SJCRH30 (cell line): Measurements from ENCODE around the gene PKIG. TPM values are rescaled to one million over a fixed set of nuclear protein-coding genes. Genes with fewer than 3 reads are reported as not detected.
A peak's percentile ranks its signal among the peaks of the same experiment; 100 is the strongest.
"Not testable (repeated sequence)": the region's sequence is repeated elsewhere in the genome, so short reads cannot be mapped to it uniquely, and the experiment has no call there.

Experiments
- DNase-seq, 2 experiments: peaks; one replicate each; pipeline ENCODE4 v3.0.0-alpha.2; 2015 to 2020
- H3K27ac ChIP-seq: fragments of 250-450 bp; sonication (Bioruptor Pico); 2 replicates; pipeline ENCODE4 v1.5.1; 2020; ENCODE audit warnings: mild to moderate bottlenecking, moderate library complexity
- H3K27me3 ChIP-seq: fragments of 250-450 bp; sonication (Bioruptor Pico); 2 replicates; pipeline ENCODE4 v1.5.1; 2020; ENCODE audit warnings: mild to moderate bottlenecking, moderate library complexity
- H3K36me3 ChIP-seq: fragments of 250-450 bp; sonication (Bioruptor Pico); 2 replicates; pipeline ENCODE4 v1.5.1; 2020; ENCODE audit warnings: mild to moderate bottlenecking, moderate library complexity
- H3K4me1 ChIP-seq: fragments of 250-450 bp; sonication (Bioruptor Pico); 2 replicates; pipeline ENCODE4 v1.5.1; 2020; ENCODE audit warnings: mild to moderate bottlenecking, moderate library complexity
- H3K4me3 ChIP-seq: fragments of 250-450 bp; sonication (Bioruptor Pico); 2 replicates; pipeline ENCODE4 v1.5.1; 2020; ENCODE audit warnings: mild to moderate bottlenecking, moderate library complexity
- H3K9me3 ChIP-seq: fragments of 250-450 bp; sonication (Bioruptor Pico); replicated peaks from 2 replicates; pipeline ENCODE4 v1.5.1; 2020; ENCODE audit warnings: mild to moderate bottlenecking, moderate library complexity
- total RNA-seq: library from RNA; depleted of rRNA; stranded (reverse); fragments of >200 nt; shearing (Covaris generic); gene quantifications from 2 replicates; pipeline ENCODE4 v1.2.3, GENCODE V29; 2014; rRNA removed

The PKIG gene
- total RNA-seq, 1 experiment from 2014 or later = 10.1 TPM

- Histone ChIP-seq H3K9me3 (peaks cover 2% of the 10 kb centered on the region; the same call in 1 of the 2 replicates), H3K4me3 (peak within 1 kb of the TSS; percentile 69), H3K36me3 (no peaks in the 10 kb centered on the region), H3K4me1 (peaks cover 3% of the 10 kb centered on the region; the same call in 1 of the 2 replicates), H3K27ac (no peak within 1 kb of the TSS), H3K27me3 (no peaks in the 10 kb centered on the region; the same call in 1 of the 2 replicates)
- DNase-seq = peak; percentile 60 to 76
Measured at GRCh38 chr20:44651684-44652423, 69.5 kb downstream of the PKIG start, which contains the start of gene ADA. Gene ADA (minus strand): TSS chr20:44651699. CDS start chr20:44651607, 92 bp downstream.

GRCh38 chr20:44653546-44653945, 71.2 kb downstream of the PKIG start:
- Histone ChIP-seq H3K36me3 (no peaks in the 10 kb centered on the region), H3K27me3 (no peaks in the 10 kb centered on the region; the same call in 1 of the 2 replicates), H3K4me1 (peaks cover 3% of the 10 kb centered on the region; the same call in 1 of the 2 replicates), H3K27ac (no peak overlapping the region), H3K4me3 (no peak overlapping the region), H3K9me3 (peaks cover 2% of the 10 kb centered on the region)
- no peak for DNase-seq

- H3K4me1 ChIP-seq, H3K9me3 ChIP-seq, H3K27ac ChIP-seq, H3K36me3 ChIP-seq, DNase-seq, H3K4me3 ChIP-seq, H3K27me3 ChIP-seq: not testable (repeated sequence)
Measured at GRCh38 chr20:44654210-44654609, 71.8 kb downstream of the PKIG start.

- no peak for DNase-seq
- H3K4me3 ChIP-seq = no peak overlapping the region
- H3K4me1 ChIP-seq = peaks cover 10% of the 10 kb centered on the region
- peaks cover 2% of the 10 kb centered on the region for H3K9me3 ChIP-seq
- H3K27ac ChIP-seq = no peak overlapping the region
- no peaks in the 10 kb centered on the region; the same call in 1 of the 2 replicates for H3K27me3 ChIP-seq
- H3K36me3 ChIP-seq = no peaks in the 10 kb centered on the region
Measured at GRCh38 chr20:44656448-44656847, 74.1 kb downstream of the PKIG start.

- Histone ChIP-seq H3K27ac (no peak overlapping the region), H3K36me3 (no peaks in the 10 kb centered on the region), H3K9me3 (peaks cover 2% of the 10 kb centered on the region), H3K27me3 (no peaks in the 10 kb centered on the region; the same call in 1 of the 2 replicates), H3K4me3 (no peak overlapping the region), H3K4me1 (peaks cover 6% of the 10 kb centered on the region)
- no peak for DNase-seq
Measured at GRCh38 chr20:44657875-44658274, 75.5 kb downstream of the PKIG start.

- peaks cover 6% of the 10 kb centered on the region for H3K4me1 ChIP-seq
- no peak for DNase-seq
- H3K9me3 ChIP-seq = peaks cover 2% of the 10 kb centered on the region
- no peaks in the 10 kb centered on the region; the same call in 1 of the 2 replicates for H3K27me3 ChIP-seq
- H3K36me3 ChIP-seq = no peaks in the 10 kb centered on the region
- H3K4me3 ChIP-seq = no peak overlapping the region
- no peak overlapping the region for H3K27ac ChIP-seq
Measured at GRCh38 chr20:44658810-44659209, 76.4 kb downstream of the PKIG start.

GRCh38 chr20:44659931-44660330, 77.6 kb downstream of the PKIG start:
- no peak for DNase-seq
- Histone ChIP-seq H3K4me1 (peaks cover 6% of the 10 kb centered on the region), H3K36me3 (no peaks in the 10 kb centered on the region), H3K9me3 (no peaks in the 10 kb centered on the region; the same call in 1 of the 2 replicates), H3K27me3 (no peaks in the 10 kb centered on the region; the same call in 1 of the 2 replicates), H3K4me3 (no peak overlapping the region), H3K27ac (no peak overlapping the region)

GRCh38 chr20:44660581-44660980, 78.2 kb downstream of the PKIG start:
- Histone ChIP-seq H3K27ac (no peak overlapping the region), H3K9me3 (no peaks in the 10 kb centered on the region; the same call in 1 of the 2 replicates), H3K27me3 (no peaks in the 10 kb centered on the region), H3K4me1 (peaks cover 6% of the 10 kb centered on the region), H3K36me3 (no peaks in the 10 kb centered on the region), H3K4me3 (no peak overlapping the region)
- DNase-seq = no peak

- Histone ChIP-seq H3K4me1 (peaks cover 6% of the 10 kb centered on the region), H3K9me3 (no peaks in the 10 kb centered on the region; the same call in 1 of the 2 replicates), H3K4me3 (no peak overlapping the region), H3K36me3 (no peaks in the 10 kb centered on the region), H3K27me3 (no peaks in the 10 kb centered on the region), H3K27ac (no peak overlapping the region)
- no peak for DNase-seq
Measured at GRCh38 chr20:44662261-44662660, 79.9 kb downstream of the PKIG start.

- H3K9me3 ChIP-seq = no peaks in the 10 kb centered on the region
- H3K27ac ChIP-seq = no peak overlapping the region
- H3K4me1 ChIP-seq = peaks cover 6% of the 10 kb centered on the region
- no peaks in the 10 kb centered on the region for H3K36me3 ChIP-seq
- H3K27me3 ChIP-seq = no peaks in the 10 kb centered on the region
- H3K4me3 ChIP-seq = no peak overlapping the region
- no peak for DNase-seq
Measured at GRCh38 chr20:44664131-44664530, 81.8 kb downstream of the PKIG start.

- DNase-seq = no peak
Measured at GRCh38 chr20:44666066-44666465, 83.7 kb downstream of the PKIG start.

More at GRCh38 chr20:44666066-44666465, 83.7 kb downstream of the PKIG start:
- Histone ChIP-seq H3K4me3 (no peak overlapping the region), H3K4me1 (peaks cover 6% of the 10 kb centered on the region), H3K27ac (no peak overlapping the region), H3K36me3 (no peaks in the 10 kb centered on the region; the same call in 1 of the 2 replicates), H3K27me3 (no peaks in the 10 kb centered on the region), H3K9me3 (no peaks in the 10 kb centered on the region)

Other genes starting within 250 kb of the PKIG start
- gene R3HDML, start 245.5 kb upstream of the PKIG start, total RNA-seq = not detected in 2 replicates
- not detected in 2 replicates for gene HNF4A, start 226.9 kb upstream of the PKIG start, total RNA-seq
- gene TTPAL, start 106.7 kb upstream of the PKIG start, total RNA-seq = 13.3 and 14.1 TPM in 2 replicates
- gene SERINC3, start 60.5 kb upstream of the PKIG start, total RNA-seq = 48.4 and 50.7 TPM in 2 replicates
- 17.9 and 19.0 TPM in 2 replicates for gene ADA, start 69.1 kb downstream of the PKIG start, total RNA-seq
- gene CCN5, start 132.8 kb downstream of the PKIG start, total RNA-seq = not detected in 2 replicates
- gene KCNK15, start 163.3 kb downstream of the PKIG start, total RNA-seq = not detected in 2 replicates
- not detected in 2 replicates for gene RIMS4, start 228.0 kb downstream of the PKIG start, total RNA-seq